ENCODE measurements around the gene MEIKIN. TPM values are rescaled to one million over a fixed set of nuclear protein-coding genes. Genes with fewer than 3 reads are reported as not detected.
A peak's percentile ranks its signal among the peaks of the same experiment; 100 is the strongest.

Gene MEIKIN
- total and polyA plus RNA-seq, 2 of the 8 experiments (the other 6 are each of a cell fraction or from before 2014, with no cell fraction given): not detected

DNA sequence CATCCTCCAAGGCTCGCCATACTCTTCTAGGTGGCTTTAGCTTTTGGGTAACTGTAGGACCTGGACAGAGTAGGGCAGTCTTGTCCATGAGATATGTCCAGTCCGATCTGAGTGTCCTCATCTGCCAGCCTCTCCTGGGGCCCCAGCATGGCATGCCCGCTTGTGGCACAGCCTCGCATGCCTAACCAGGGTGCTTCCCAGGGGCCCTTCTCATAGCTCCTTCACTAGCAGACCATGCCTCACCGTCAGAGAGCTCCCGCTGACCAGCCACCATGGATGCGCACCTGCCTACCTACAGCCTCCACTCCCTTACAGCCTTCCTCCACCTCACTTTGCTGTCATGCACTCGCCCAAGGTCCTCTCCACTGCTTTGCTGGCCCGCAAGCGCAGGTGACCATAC lies 88.1 kb downstream of the MEIKIN start:
- Histone ChIP-seq H3K18ac (ENCODE audit: extremely low read depth, low read length) (no peak overlapping the region), H4K5ac (ENCODE audit: insufficient read length, low read depth, low read length) (no peak overlapping the region), H2AK5ac (ENCODE audit: low read depth, low read length) (no peak overlapping the region), H2BK120ac (replicated peaks; ENCODE audit: low read depth, low read length) (no peak overlapping the region), H2AFZ (ENCODE audit: low read length) (no peak overlapping the region), H3K4me3 (ENCODE audit: extremely low read depth in 1 of 4, insufficient read depth in 2 of 4, low read depth in 3 of 4, low read length in 4 of 4) (no peak overlapping the region), H2BK12ac (ENCODE audit: low read depth, low read length) (no peak overlapping the region), H3K27me3 (replicated peaks in 1 of 4; ENCODE audit: control insufficient read depth in 3 of 4, extremely low read depth in 1 of 4, insufficient read depth in 3 of 4, low read length in 3 of 4) (no peaks in the 10 kb centered on the region), H3K27ac (ENCODE audit: low read depth, low read length) (no peak overlapping the region), H3K9ac (replicated peaks in 1 of 4; ENCODE audit: extremely low read depth in 1 of 4, low read depth in 3 of 4, low read length in 3 of 4) (no peak overlapping the region), H2BK5ac (ENCODE audit: low read depth, low read length) (no peak overlapping the region), H4K20me1 (replicated peaks in 1 of 2; ENCODE audit: control insufficient read depth in 1 of 2, insufficient read depth in 2 of 2, low read length in 2 of 2) (no peaks in the 10 kb centered on the region), H3K4me2 (ENCODE audit: insufficient read depth in 1 of 2, low read depth in 2 of 2, low read length in 2 of 2) (no peak overlapping the region), H4K8ac (ENCODE audit: extremely low read depth, insufficient read depth, low read length) (0 out of 2 replicates have a peak overlapping the region, but pooled peaks have one; percentile 5), H3K4me1 (replicated peaks in 1 of 4; ENCODE audit: control insufficient read depth in 3 of 4, insufficient read depth in 4 of 4, low read length in 3 of 4) (no peaks in the 10 kb centered on the region), H3K79me1 (ENCODE audit: low read depth, low read length) (no peaks in the 10 kb centered on the region), H4K91ac (replicated peaks; ENCODE audit: insufficient read length, low read length) (no peak overlapping the region), H2BK20ac (ENCODE audit: low read length) (no peak overlapping the region), H2BK15ac (ENCODE audit: low read length) (no peak overlapping the region), H3K79me2 (ENCODE audit: control insufficient read depth in 1 of 2, insufficient read depth in 2 of 2, low read length in 2 of 2) (no peaks in the 10 kb centered on the region), H3K14ac (ENCODE audit: insufficient read length) (no peak overlapping the region), H3K56ac (replicated peaks; ENCODE audit: insufficient read length, low read depth, low read length) (no peak overlapping the region), H3K23me2 (ENCODE audit: low read depth, low read length) (no peaks in the 10 kb centered on the region), H3K23ac (ENCODE audit: insufficient read length) (no peak overlapping the region), H3K4ac (replicated peaks; ENCODE audit: insufficient read length, low read depth, low read length) (no peak overlapping the region), H3K9me3 (ENCODE audit: insufficient read depth in 2 of 2, low read depth in 1 of 2, low read length in 1 of 2) (no peaks in the 10 kb centered on the region), H3K36me3 (ENCODE audit: control insufficient read depth in 2 of 4, insufficient read depth in 4 of 4, low read length in 3 of 4) (no peaks in the 10 kb centered on the region)
- ChIA-PET POLR2A (ENCODE audit: partially characterized antibody) (no interaction called here), CTCF (ENCODE audit: partially characterized antibody) (interaction anchor here (1.1 to 1.2 kb wide), 2 partner anchors 20 to 28 kb away, joined by 3 read pairs; no protein-coding TSS in a partner anchor)
- no peak for FAIRE-seq
- WGBS, 2 experiments (ENCODE audit: extremely low coverage in 1 of 2, insufficient coverage in 1 of 2, insufficient read length in 1 of 2, insufficient replicate concordance in 2 of 2, low coverage in 1 of 2, low lambda C conversion rate in 2 of 2, missing lambda C conversion rate in 1 of 2): 90% methylated on average over 10 of the region's 10 CpGs; no CpG with 5 or more reads in 1 of the 2 experiments
- DNase-seq (ENCODE audit: low read depth in 1 of 2, low spot score in 2 of 2): no peak
- TF ChIP-seq SUZ12 (IDR thresholded peaks at IDR 0.05; ENCODE audit: low read length): no peak
- TF ChIP-seq, protein P1, sequence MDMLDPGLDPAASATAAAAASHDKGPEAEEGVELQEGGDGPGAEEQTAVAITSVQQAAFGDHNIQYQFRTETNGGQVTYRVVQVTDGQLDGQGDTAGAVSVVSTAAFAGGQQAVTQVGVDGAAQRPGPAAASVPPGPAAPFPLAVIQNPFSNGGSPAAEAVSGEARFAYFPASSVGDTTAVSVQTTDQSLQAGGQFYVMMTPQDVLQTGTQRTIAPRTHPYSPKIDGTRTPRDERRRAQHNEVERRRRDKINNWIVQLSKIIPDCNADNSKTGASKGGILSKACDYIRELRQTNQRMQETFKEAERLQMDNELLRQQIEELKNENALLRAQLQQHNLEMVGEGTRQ (IDR thresholded peaks at IDR 0.05; ENCODE audit: low read length): no peak
- TF ChIP-seq HDAC2 (IDR thresholded peaks at IDR 0.05; ENCODE audit: borderline replicate concordance in 1 of 2, low read depth in 2 of 2, low read length in 2 of 2): no peak
- no peak for TF ChIP-seq CEBPB (IDR thresholded peaks at IDR 0.05; ENCODE audit: low read depth, low read length)
- no peak for TF ChIP-seq CREB1 (IDR thresholded peaks at IDR 0.05)
- TF ChIP-seq, protein P2, sequence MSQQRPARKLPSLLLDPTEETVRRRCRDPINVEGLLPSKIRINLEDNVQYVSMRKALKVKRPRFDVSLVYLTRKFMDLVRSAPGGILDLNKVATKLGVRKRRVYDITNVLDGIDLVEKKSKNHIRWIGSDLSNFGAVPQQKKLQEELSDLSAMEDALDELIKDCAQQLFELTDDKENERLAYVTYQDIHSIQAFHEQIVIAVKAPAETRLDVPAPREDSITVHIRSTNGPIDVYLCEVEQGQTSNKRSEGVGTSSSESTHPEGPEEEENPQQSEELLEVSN (IDR thresholded peaks at IDR 0.05): no peak
- no peak for TF ChIP-seq CTBP2 (IDR thresholded peaks at IDR 0.05; ENCODE audit: borderline replicate concordance, insufficient read depth, insufficient read length, low read length)
- TF ChIP-seq, protein P3, sequence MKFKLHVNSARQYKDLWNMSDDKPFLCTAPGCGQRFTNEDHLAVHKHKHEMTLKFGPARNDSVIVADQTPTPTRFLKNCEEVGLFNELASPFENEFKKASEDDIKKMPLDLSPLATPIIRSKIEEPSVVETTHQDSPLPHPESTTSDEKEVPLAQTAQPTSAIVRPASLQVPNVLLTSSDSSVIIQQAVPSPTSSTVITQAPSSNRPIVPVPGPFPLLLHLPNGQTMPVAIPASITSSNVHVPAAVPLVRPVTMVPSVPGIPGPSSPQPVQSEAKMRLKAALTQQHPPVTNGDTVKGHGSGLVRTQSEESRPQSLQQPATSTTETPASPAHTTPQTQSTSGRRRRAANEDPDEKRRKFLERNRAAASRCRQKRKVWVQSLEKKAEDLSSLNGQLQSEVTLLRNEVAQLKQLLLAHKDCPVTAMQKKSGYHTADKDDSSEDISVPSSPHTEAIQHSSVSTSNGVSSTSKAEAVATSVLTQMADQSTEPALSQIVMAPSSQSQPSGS (IDR thresholded peaks at IDR 0.05; ENCODE audit: low read length): no peak
- no peak for TF ChIP-seq ZNF274 (IDR thresholded peaks at IDR 0.05; ENCODE audit: borderline replicate concordance, extremely low read depth, low read length)
- no peak for TF ChIP-seq SP1 (IDR thresholded peaks at IDR 0.05; ENCODE audit: low read depth, low read length)
- no peak for TF ChIP-seq SRF (IDR thresholded peaks at IDR 0.05; ENCODE audit: low read depth, low read length)
